ENCODE results near the gene TMEM129.

- no peak for TF ChIP-seq CTCF (IDR thresholded peaks at IDR 0.05)
- no peak for TF ChIP-seq POLR2A (IDR thresholded peaks at IDR 0.05)
These were observed 17.3 kb downstream of the TMEM129 start for GRCh38 chr4:1703867-1704266.
